A673 (cell line): ENCODE measurements around the gene PCED1B.

Experiments used
- CTCF ChIP-seq: fragments of 300-800, 200-600 bp; sonication (generic); conservative IDR thresholded peaks from 2 replicates; pipeline ENCODE4 v1.5.1; 2017; ENCODE audit warnings: low read depth, mild to moderate bottlenecking, antibody characterized with exemption, low read length, moderate library complexity, mixed read lengths
- EZH2 ChIP-seq: fragments of 200-600 bp; sonication (generic); IDR thresholded peaks from 2 replicates; pipeline ENCODE4 v1.6.1; 2017; ENCODE audit warnings: borderline replicate concordance, low read depth, mild to moderate bottlenecking, mixed read lengths, antibody characterized with exemption, low read length; ENCODE audit not compliant: poor library complexity, severe bottlenecking

- TF ChIP-seq EZH2 (no peak), CTCF (no peak)
These were observed 43.2 kb downstream of the PCED1B start for GRCh38 chr12:47122602-47123001.
